Smooth muscle cell (in vitro differentiated cells): ENCODE measurements around the gene ZER1. TPM values are rescaled to one million over a fixed set of nuclear protein-coding genes. Genes with fewer than 3 reads are reported as not detected.

ENCODE experiments used
- DNase-seq: peaks from one replicate; lab custom pipeline; 2025; ENCODE audit not compliant: unreplicated experiment; lab: John Stamatoyannopoulos, UW
- H2AFZ ChIP-seq: fragments of 200-600 bp; sonication (generic); 2 replicates; pipeline ENCODE4 v1.6.0; 2016; ENCODE audit warnings: antibody characterized with exemption, low read depth, mild to moderate bottlenecking
- H3F3A ChIP-seq: fragments of 200-600 bp; sonication (generic); 2 replicates; pipeline ENCODE4 v1.6.0; 2017; ENCODE audit warnings: antibody characterized with exemption, low read depth
- H3K27ac ChIP-seq: fragments of 200-600 bp; sonication (generic); 2 replicates; pipeline ENCODE4 v1.5.1; 2016; ENCODE audit warnings: low read depth, mild to moderate bottlenecking
- H3K27me3 ChIP-seq: fragments of 200-600 bp; sonication (generic); 2 replicates; pipeline ENCODE4 v1.6.1; 2016; ENCODE audit warnings: low read depth, mild to moderate bottlenecking
- H3K36me3 ChIP-seq: fragments of 200-600 bp; sonication (generic); 2 replicates; pipeline ENCODE4 v1.5.1; 2016; ENCODE audit warnings: low read depth
- H3K4me1 ChIP-seq: fragments of 200-600 bp; sonication (generic); 2 replicates; pipeline ENCODE4 v1.5.1; 2016; ENCODE audit warnings: low read depth
- H3K4me2 ChIP-seq: fragments of 200-600 bp; sonication (generic); 2 replicates; pipeline ENCODE4 v1.6.0; 2016; ENCODE audit warnings: mild to moderate bottlenecking
- H3K4me3 ChIP-seq: fragments of 200-600 bp; sonication (generic); 2 replicates; pipeline ENCODE4 v1.5.1; 2016; ENCODE audit warnings: mild to moderate bottlenecking
- H3K79me2 ChIP-seq: fragments of 200-600 bp; sonication (generic); 2 replicates; pipeline ENCODE4 v1.6.0; 2016; ENCODE audit warnings: low read depth, mild to moderate bottlenecking
- H3K9ac ChIP-seq: fragments of 200-600 bp; sonication (generic); 2 replicates; pipeline ENCODE4 v1.6.0; 2016; ENCODE audit warnings: low read depth
- H3K9me3 ChIP-seq: fragments of 200-600 bp; sonication (generic); replicated peaks from 2 replicates; pipeline ENCODE4 v1.5.1; 2016; ENCODE audit warnings: low read depth
- H4K20me1 ChIP-seq: fragments of 200-600 bp; sonication (generic); 2 replicates; pipeline ENCODE4 v1.6.0; 2016; ENCODE audit warnings: low read depth
- WGBS: methylation state at CpG from one replicate; pipeline ENCODE4 v1.1.7; 2016; ENCODE audit warnings: low lambda C conversion rate; 5-methylcytosine and 5-hydroxymethylcytosine counted together
- polyA plus RNA-seq: library from polyadenylated mRNA; unstranded; fragments of >200 nt; fragmentation: Nextera tagmentation; extraction: Ambion mirVana; gene quantifications from 2 replicates; pipeline ENCODE4 v1.2.1, GENCODE V29; 2016
- total RNA-seq: library from RNA; depleted of rRNA; stranded (reverse); fragments of >200 nt; gene quantifications from 2 replicates; pipeline ENCODE4 v1.2.3, GENCODE V29; 2014
- TF ChIP-seq, protein P1 (sequence below): fragments of 200-600 bp; sonication (generic); IDR thresholded peaks from 2 replicates; pipeline ENCODE4 v1.5.1; 2017; ENCODE audit warnings: borderline replicate concordance, mild to moderate bottlenecking, antibody characterized with exemption; ENCODE audit not compliant: insufficient read depth, poor library complexity, severe bottlenecking

Gene ZER1
- total and polyA plus RNA-seq, 2 experiments from 2014 or later: 30.6 to 38.4 TPM

DNA sequence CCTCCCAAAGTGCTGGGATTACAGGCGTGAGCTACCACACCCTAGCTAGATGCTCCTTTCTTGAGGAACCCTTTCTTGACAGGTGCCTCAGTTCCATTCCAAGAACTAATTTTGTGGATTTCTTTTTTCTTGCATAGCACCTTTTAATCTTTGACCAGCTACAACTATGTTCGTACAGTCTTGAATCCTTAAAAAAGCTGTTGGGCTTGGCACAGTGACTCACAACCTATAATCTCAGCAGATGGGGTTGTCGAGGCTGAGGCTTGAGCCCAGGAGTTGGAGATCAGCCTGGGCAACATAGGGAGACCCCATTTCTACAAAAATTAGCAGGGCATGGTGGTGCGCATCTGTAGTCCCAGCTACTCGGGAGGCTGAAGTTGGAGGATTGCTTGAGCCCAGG is 1.3 kb upstream of the ZER1 start:
- Histone ChIP-seq H4K20me1 (no peaks in the 10 kb centered on the region), H3K4me2 (no peak overlapping the region), H3K27ac (no peak overlapping the region), H2AFZ (no peak overlapping the region), H3F3A (peaks cover 5% of the 10 kb centered on the region), H3K4me1 (peaks cover 11% of the 10 kb centered on the region), H3K79me2 (peaks cover 16% of the 10 kb centered on the region), H3K36me3 (no peaks in the 10 kb centered on the region), H3K9me3 (no peaks in the 10 kb centered on the region), H3K27me3 (no peaks in the 10 kb centered on the region), H3K4me3 (no peak overlapping the region), H3K9ac (no peak overlapping the region)
- TF ChIP-seq, protein P1, sequence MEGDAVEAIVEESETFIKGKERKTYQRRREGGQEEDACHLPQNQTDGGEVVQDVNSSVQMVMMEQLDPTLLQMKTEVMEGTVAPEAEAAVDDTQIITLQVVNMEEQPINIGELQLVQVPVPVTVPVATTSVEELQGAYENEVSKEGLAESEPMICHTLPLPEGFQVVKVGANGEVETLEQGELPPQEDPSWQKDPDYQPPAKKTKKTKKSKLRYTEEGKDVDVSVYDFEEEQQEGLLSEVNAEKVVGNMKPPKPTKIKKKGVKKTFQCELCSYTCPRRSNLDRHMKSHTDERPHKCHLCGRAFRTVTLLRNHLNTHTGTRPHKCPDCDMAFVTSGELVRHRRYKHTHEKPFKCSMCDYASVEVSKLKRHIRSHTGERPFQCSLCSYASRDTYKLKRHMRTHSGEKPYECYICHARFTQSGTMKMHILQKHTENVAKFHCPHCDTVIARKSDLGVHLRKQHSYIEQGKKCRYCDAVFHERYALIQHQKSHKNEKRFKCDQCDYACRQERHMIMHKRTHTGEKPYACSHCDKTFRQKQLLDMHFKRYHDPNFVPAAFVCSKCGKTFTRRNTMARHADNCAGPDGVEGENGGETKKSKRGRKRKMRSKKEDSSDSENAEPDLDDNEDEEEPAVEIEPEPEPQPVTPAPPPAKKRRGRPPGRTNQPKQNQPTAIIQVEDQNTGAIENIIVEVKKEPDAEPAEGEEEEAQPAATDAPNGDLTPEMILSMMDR: no peak
- no peak for DNase-seq
- WGBS: 83% methylated on average over 5 of the region's 5 CpGs

GRCh38 chr9:128771094-128771721 is 519 bp downstream of the ZER1 start:
- H3K9ac ChIP-seq: peak overlapping the region; percentile 95
- no peaks in the 10 kb centered on the region for H3K9me3 ChIP-seq
- H3K4me3 ChIP-seq: peak overlapping the region; percentile 96
- H3K4me2 ChIP-seq: peak overlapping the region; percentile 93
- H3K79me2 ChIP-seq: peaks cover 20% of the 10 kb centered on the region
- 7% methylated on average over 24 of the region's 28 CpGs for WGBS
- no peaks in the 10 kb centered on the region for H3K36me3 ChIP-seq
- H2AFZ ChIP-seq: peak overlapping the region; percentile 100
- peak; percentile 52 for DNase-seq
- peaks cover 11% of the 10 kb centered on the region for H3K4me1 ChIP-seq
- H3K27ac ChIP-seq: peak overlapping the region; percentile 94
- H4K20me1 ChIP-seq: peaks cover 3% of the 10 kb centered on the region
- TF ChIP-seq, protein P1: no peak
- no peaks in the 10 kb centered on the region for H3K27me3 ChIP-seq
- H3F3A ChIP-seq: peaks cover 5% of the 10 kb centered on the region

GRCh38 chr9:128770286-128771030 is 1.3 kb downstream of the ZER1 start:
- Histone ChIP-seq H3K4me3 (peak overlapping the region; percentile 96), H4K20me1 (peaks cover 3% of the 10 kb centered on the region), H3K79me2 (peaks cover 20% of the 10 kb centered on the region), H2AFZ (no peak overlapping the region), H3K27me3 (no peaks in the 10 kb centered on the region), H3K9me3 (no peaks in the 10 kb centered on the region), H3K9ac (peak overlapping the region; percentile 95), H3F3A (peaks cover 5% of the 10 kb centered on the region), H3K36me3 (no peaks in the 10 kb centered on the region), H3K27ac (peak overlapping the region; percentile 94), H3K4me2 (peak overlapping the region; percentile 93), H3K4me1 (peaks cover 11% of the 10 kb centered on the region)
- TF ChIP-seq, protein P1: no peak
- no peak for DNase-seq
- WGBS: 91% methylated on average over 11 of the region's 11 CpGs
